IgD-negative memory B cell (primary cell): Measurements from ENCODE around the gene MAPKAP1. TPM values are rescaled to one million over a fixed set of nuclear protein-coding genes. Genes with fewer than 3 reads are reported as not detected.
"Not testable (repeated sequence)": the region's sequence is repeated elsewhere in the genome, so short reads cannot be mapped to it uniquely, and the experiment has no call there.

Source experiments
- H3K27ac Mint-ChIP-seq, 3 donors: one replicate each; pipeline ENCODE4 v1.8.0; 2020 to 2022; ENCODE audit warnings: mild to moderate bottlenecking in 3 of 3, mixed read lengths in 3 of 3, moderate library complexity in 1 of 3
- H3K27me3 Mint-ChIP-seq: one replicate; pipeline ENCODE4 v1.8.0; 2021; ENCODE audit warnings: mixed read lengths
- H3K36me3 Mint-ChIP-seq: one replicate; pipeline ENCODE4 v1.8.0; 2020; ENCODE audit warnings: mild to moderate bottlenecking, mixed read lengths
- H3K4me1 Mint-ChIP-seq, 3 donors: one replicate each; pipeline ENCODE4 v1.8.0; 2020 to 2022; ENCODE audit warnings: mixed read lengths in 3 of 3, mild to moderate bottlenecking in 1 of 3
- H3K4me3 Mint-ChIP-seq, 4 donors: one replicate each; pipeline ENCODE4 v1.8.0; 2020 to 2022; ENCODE audit warnings: mild to moderate bottlenecking in 4 of 4, mixed read lengths in 4 of 4, moderate library complexity in 3 of 4
- H3K9me3 Mint-ChIP-seq, 3 donors: one replicate each; pipeline ENCODE4 v1.8.0; 2020 to 2021; ENCODE audit warnings: mixed read lengths in 3 of 3, mild to moderate bottlenecking in 1 of 3
- polyA plus RNA-seq: library from polyadenylated mRNA; unstranded; fragments of 300-500 nt; fragmentation: Illumina TruSeq; gene quantifications from one replicate; pipeline ENCODE4 v1.2.3, GENCODE V29; 2021

The MAPKAP1 gene
- polyA plus RNA-seq, 1 donor from 2014 or later = 74.7 TPM

DNA sequence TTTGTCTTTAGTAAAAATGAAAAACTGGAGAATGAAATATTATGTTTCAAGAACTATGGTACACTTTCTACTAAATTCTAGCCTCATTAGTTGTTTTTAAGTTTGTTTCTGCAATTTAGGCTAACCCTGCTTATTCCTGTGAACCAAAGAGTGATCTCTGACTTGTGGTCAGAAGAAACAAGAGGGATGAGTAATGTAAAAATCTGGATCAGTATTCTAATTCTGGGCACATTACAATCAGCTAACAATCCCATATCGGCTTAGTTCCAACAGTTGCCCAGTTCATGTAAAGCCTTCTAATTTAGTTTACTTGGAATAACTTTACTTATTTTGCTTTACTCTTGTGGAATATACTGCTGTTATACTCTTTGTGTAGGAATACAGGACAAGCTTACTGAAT lies 134.5 kb downstream of the MAPKAP1 start:
- not testable (repeated sequence) for H3K4me3 Mint-ChIP-seq, H3K27ac Mint-ChIP-seq, H3K36me3 Mint-ChIP-seq, H3K4me1 Mint-ChIP-seq, H3K27me3 Mint-ChIP-seq
- peaks cover 0 to 17% (median 4%) of the 10 kb centered on the region in 3 donors for H3K9me3 Mint-ChIP-seq

DNA sequence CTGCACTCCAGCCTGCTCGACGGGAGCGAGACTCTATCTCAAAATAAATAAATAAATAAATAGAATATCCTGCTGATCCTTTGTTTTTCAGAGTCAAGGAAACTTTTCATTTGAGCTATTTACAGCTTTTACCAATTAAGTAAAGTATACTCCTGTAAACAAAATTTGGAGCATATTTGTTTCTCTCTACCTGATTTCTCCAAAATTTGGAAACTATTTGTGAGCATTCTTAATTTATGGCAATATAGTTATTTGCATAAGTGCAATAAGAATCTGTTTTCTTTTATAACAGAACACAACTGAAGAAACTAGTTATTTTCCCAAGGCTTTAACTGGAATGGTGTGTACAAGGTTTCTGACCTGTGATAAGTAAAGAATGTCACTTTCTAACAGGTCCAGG lies 135.2 kb downstream of the MAPKAP1 start:
- H3K27ac Mint-ChIP-seq, H3K36me3 Mint-ChIP-seq, H3K4me3 Mint-ChIP-seq, H3K4me1 Mint-ChIP-seq, H3K27me3 Mint-ChIP-seq: not testable (repeated sequence)
- H3K9me3 Mint-ChIP-seq = peaks cover 0 to 17% (median 4%) of the 10 kb centered on the region in 3 donors

- Mint-ChIP-seq H3K4me3 (no peak overlapping the region), H3K9me3 (peaks cover 0 to 17% (median 4%) of the 10 kb centered on the region in 3 donors), H3K27me3 (no peaks in the 10 kb centered on the region), H3K4me1 (peaks cover 0 to 4% (median 0%) of the 10 kb centered on the region in 3 donors), H3K36me3 (peaks cover 6% of the 10 kb centered on the region), H3K27ac (no peak overlapping the region)
These were observed 136.8 kb downstream of the MAPKAP1 start for GRCh38 chr9:125570246-125570645.

DNA sequence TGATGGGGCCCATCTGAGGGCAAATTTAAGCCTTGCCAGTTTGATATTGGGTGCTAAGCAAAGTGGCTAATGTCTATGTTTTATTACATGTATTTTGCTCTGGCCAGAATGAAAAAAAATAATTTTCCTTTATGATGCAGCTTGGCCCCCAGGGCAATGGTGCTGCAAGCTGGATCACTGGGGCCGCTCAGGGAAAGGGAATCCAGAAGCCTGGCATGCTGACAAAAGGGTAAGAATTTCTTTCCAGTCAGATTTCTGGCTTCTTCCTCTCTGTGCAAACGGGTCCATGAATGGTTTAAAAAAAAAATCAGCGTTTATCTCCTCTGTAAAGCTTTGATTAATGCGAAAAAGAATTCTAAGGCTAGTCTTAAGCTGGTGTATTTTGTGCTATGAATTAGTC lies 138.4 kb downstream of the MAPKAP1 start:
- H3K4me1 Mint-ChIP-seq = peaks cover 0 to 8% (median 0%) of the 10 kb centered on the region in 3 donors
- H3K27ac Mint-ChIP-seq = no peak overlapping the region
- no peak overlapping the region for H3K4me3 Mint-ChIP-seq
- peaks cover 0 to 16% (median 3%) of the 10 kb centered on the region in 3 donors for H3K9me3 Mint-ChIP-seq
- no peaks in the 10 kb centered on the region for H3K27me3 Mint-ChIP-seq
- H3K36me3 Mint-ChIP-seq = peaks cover 6% of the 10 kb centered on the region

DNA sequence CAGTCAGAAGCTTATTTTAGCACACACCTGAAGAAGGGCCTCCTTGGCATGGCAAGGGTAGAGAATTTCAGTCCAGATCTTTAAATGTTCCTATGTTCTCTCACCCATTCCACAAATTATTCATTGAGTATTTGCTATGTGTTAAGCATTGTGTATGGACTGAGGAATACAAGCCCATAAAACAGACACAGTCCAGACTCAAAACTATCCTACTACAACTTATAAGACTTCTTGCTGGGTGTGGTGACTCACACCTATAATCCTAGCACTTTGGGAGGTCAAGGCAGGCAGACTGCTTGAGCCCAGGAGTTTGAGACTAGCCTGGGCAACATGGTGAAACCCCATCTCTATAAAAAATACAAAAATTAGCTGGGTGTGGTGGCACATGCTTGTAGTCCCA lies 141.0 kb downstream of the MAPKAP1 start:
- H3K27me3 Mint-ChIP-seq, H3K4me3 Mint-ChIP-seq: not testable (repeated sequence)
- H3K27ac Mint-ChIP-seq = peak overlapping the region in 1 of 3 donors; percentile 21

DNA sequence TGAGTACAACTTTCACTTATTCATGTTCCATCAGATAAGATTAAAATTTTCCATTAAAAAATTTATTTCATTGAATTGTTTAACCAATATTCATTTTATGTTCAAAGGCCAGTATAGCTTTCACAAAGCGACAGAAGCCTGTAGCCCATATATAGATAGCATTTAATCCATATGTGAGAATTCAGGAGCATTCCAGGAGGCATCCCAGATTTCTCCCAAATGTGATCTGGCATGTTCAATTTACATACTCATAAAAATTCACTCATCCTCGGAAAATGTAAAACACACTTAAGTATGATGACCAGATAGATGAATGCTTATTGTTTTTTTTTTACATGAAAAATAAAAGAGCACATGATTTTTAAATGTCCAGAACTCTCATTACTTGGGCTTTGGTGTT lies 141.9 kb downstream of the MAPKAP1 start:
- Mint-ChIP-seq H3K4me1 (peaks cover 13 to 20% (median 16%) of the 10 kb centered on the region in 3 donors), H3K4me3 (no peak overlapping the region)

More for the DNA sequence above, 141.0 kb downstream of the MAPKAP1 start:
- H3K9me3 Mint-ChIP-seq, H3K36me3 Mint-ChIP-seq: not testable (repeated sequence)
- peaks cover 13 to 20% (median 16%) of the 10 kb centered on the region in 3 donors for H3K4me1 Mint-ChIP-seq

GRCh38 chr9:125564631-125565030 lies 142.4 kb downstream of the MAPKAP1 start:
- Mint-ChIP-seq H3K9me3 (no peaks in the 10 kb centered on the region), H3K27ac (no peak overlapping the region), H3K36me3 (peaks cover 2% of the 10 kb centered on the region), H3K4me3 (no peak overlapping the region), H3K4me1 (peaks cover 13 to 20% (median 16%) of the 10 kb centered on the region in 3 donors), H3K27me3 (no peaks in the 10 kb centered on the region)

More for the DNA sequence above, 141.9 kb downstream of the MAPKAP1 start:
- Mint-ChIP-seq H3K9me3 (no peaks in the 10 kb centered on the region), H3K36me3 (peaks cover 4% of the 10 kb centered on the region), H3K27me3 (no peaks in the 10 kb centered on the region), H3K27ac (no peak overlapping the region)

GRCh38 chr9:125561509-125562148 lies 145.4 kb downstream of the MAPKAP1 start:
- Mint-ChIP-seq H3K4me1 (peaks cover 13 to 27% (median 18%) of the 10 kb centered on the region in 3 donors), H3K9me3 (no peaks in the 10 kb centered on the region), H3K27me3 (no peaks in the 10 kb centered on the region), H3K4me3 (peak overlapping the region in 1 of 4 donors; percentile 56), H3K36me3 (no peaks in the 10 kb centered on the region), H3K27ac (no peak overlapping the region)

DNA sequence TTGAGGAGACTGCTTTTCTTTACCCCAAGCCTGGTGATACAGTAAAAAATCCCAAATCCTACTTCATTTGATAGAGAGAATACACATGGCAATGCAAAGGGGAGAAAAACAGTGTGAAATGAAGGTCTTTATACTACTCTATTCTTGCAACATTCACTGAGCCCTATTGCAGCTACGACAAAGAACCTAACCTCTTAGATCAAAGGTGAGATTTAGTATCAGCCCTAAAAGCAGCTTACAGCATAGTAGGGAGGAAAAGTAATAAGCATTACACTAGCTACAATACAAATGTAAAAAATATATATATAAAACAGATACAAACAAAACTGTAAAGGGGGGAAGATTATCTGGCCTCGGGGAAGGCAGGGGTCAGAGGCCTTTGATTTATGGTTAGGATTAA lies 147.1 kb downstream of the MAPKAP1 start:
- Mint-ChIP-seq H3K27ac (no peak overlapping the region), H3K27me3 (no peaks in the 10 kb centered on the region), H3K36me3 (peaks cover 3% of the 10 kb centered on the region), H3K4me3 (no peak overlapping the region), H3K4me1 (peaks cover 13 to 23% (median 18%) of the 10 kb centered on the region in 3 donors), H3K9me3 (no peaks in the 10 kb centered on the region)

- peaks cover 13 to 19% (median 18%) of the 10 kb centered on the region in 3 donors for H3K4me1 Mint-ChIP-seq
- peaks cover 5% of the 10 kb centered on the region for H3K36me3 Mint-ChIP-seq
- no peak overlapping the region for H3K27ac Mint-ChIP-seq
- H3K4me3 Mint-ChIP-seq = peak overlapping the region in 1 of 4 donors; percentile 45
- no peaks in the 10 kb centered on the region for H3K9me3 Mint-ChIP-seq
- H3K27me3 Mint-ChIP-seq = no peaks in the 10 kb centered on the region
These were observed 147.8 kb downstream of the MAPKAP1 start for GRCh38 chr9:125559194-125559593.

GRCh38 chr9:125558453-125559092 lies 148.4 kb downstream of the MAPKAP1 start:
- Mint-ChIP-seq H3K36me3 (peaks cover 7% of the 10 kb centered on the region), H3K4me3 (no peak overlapping the region), H3K9me3 (no peaks in the 10 kb centered on the region), H3K27me3 (no peaks in the 10 kb centered on the region), H3K27ac (no peak overlapping the region), H3K4me1 (peaks cover 16 to 19% (median 18%) of the 10 kb centered on the region in 3 donors)

- H3K4me3 Mint-ChIP-seq = no peak overlapping the region
- H3K27me3 Mint-ChIP-seq = no peaks in the 10 kb centered on the region
- peaks cover 2 to 6% (median 3%) of the 10 kb centered on the region in 3 donors for H3K4me1 Mint-ChIP-seq
- peak overlapping the region in 1 of 3 donors; percentile 85 for H3K27ac Mint-ChIP-seq
- H3K9me3 Mint-ChIP-seq = no peaks in the 10 kb centered on the region
- peaks cover 7% of the 10 kb centered on the region for H3K36me3 Mint-ChIP-seq
These were observed 150.8 kb downstream of the MAPKAP1 start for GRCh38 chr9:125556046-125556721.

DNA sequence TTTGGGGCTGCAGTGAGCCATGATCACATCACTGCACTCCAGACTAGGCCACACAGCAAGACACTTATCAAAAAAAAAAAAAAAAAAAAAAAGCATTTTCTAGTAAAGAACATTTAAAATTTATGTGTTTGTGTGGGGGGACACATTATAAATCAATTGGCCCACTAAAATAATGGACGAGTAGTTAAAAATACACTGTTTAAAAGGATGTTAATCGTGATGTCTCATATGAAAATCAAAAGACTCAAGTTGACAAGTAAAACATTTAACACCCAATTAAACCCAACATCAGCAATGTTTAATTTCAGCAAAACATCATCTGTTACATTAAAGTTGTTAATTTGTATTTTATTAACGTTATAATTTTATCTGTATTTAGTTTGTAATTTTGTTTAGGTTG lies 152.3 kb downstream of the MAPKAP1 start:
- no peak overlapping the region for H3K27ac Mint-ChIP-seq
- no peaks in the 10 kb centered on the region for H3K27me3 Mint-ChIP-seq
- H3K4me1 Mint-ChIP-seq = peaks cover 2 to 6% (median 3%) of the 10 kb centered on the region in 3 donors
- H3K9me3 Mint-ChIP-seq = no peaks in the 10 kb centered on the region
- H3K36me3 Mint-ChIP-seq = peaks cover 7% of the 10 kb centered on the region
- no peak overlapping the region for H3K4me3 Mint-ChIP-seq

DNA sequence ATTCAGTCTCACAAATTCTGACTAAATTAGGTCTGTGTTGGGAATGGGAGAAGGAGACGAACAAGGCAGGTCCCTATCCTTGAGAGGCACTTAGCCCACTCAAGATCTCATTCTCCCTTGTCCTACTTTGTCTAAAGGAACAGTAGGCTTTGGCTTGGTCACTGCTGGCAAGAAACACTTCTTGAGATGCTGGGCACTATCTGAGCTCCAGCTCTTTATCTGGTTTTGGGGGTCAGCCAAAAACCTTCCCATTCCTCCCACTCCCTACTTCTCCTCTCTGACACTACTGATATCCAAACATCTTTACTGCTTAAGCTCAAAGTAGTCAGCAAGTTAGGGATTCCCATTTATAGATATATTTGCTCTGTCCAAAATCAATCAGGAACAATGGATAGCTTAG lies 155.2 kb downstream of the MAPKAP1 start:
- Mint-ChIP-seq H3K4me3 (peak overlapping the region in 1 of 4 donors; percentile 17), H3K27ac (peak overlapping the region in 1 of 3 donors; percentile 43), H3K4me1 (peaks cover 0 to 3% (median 0%) of the 10 kb centered on the region in 3 donors), H3K36me3 (peaks cover 7% of the 10 kb centered on the region), H3K9me3 (no peaks in the 10 kb centered on the region), H3K27me3 (no peaks in the 10 kb centered on the region)
